ENCODE data around the gene PIK3C3.
"Not testable (repeated sequence)": the region's sequence is repeated elsewhere in the genome, so short reads cannot be mapped to it uniquely, and the experiment has no call there.

The PIK3C3 gene

DNA sequence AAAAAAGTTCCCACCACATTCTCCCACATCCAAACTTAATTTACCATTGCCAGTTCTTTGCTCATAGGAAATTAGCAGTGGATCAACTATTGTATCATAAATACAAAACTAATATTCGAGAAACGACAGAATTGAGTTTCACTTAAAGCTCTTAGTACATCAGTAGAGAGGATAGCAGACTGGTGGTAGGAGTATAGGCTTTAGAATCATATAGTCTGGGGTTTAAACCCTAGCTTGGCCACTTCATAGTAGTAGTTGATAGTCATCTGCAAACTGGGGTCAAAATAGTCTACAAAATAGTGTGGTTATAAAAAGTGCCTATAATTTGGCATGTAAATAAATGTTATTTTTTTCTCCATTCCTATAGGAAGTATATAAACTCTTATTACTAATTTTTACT lies 30.9 kb downstream of the PIK3C3 start:
- H3K27me3 ChIP-seq (ENCODE audit: control insufficient read depth in 1 of 2, insufficient read depth in 2 of 2, low read length in 2 of 2), result no peaks in the 10 kb centered on the region
- H3K9me3 ChIP-seq (ENCODE audit: control insufficient read depth in 1 of 2, low read length in 2 of 2), result no peaks in the 10 kb centered on the region
- H3K27ac ChIP-seq (ENCODE audit: low read depth, low read length), result no peak overlapping the region
- H3K4me1 ChIP-seq (ENCODE audit: control insufficient read depth in 1 of 2, insufficient read depth in 2 of 2, low read length in 2 of 2), result no peaks in the 10 kb centered on the region
- no peak overlapping the region for H3K4me3 ChIP-seq (ENCODE audit: low read depth in 1 of 2, low read length in 2 of 2)
- H3K36me3 ChIP-seq (ENCODE audit: control insufficient read depth in 1 of 2, insufficient read depth in 2 of 2, low read length in 2 of 2), result peaks cover 5 to 19% of the 10 kb centered on the region in 2 donors
- H3K9ac ChIP-seq (ENCODE audit: low read depth in 1 of 2, low read length in 2 of 2), result no peak overlapping the region

DNA sequence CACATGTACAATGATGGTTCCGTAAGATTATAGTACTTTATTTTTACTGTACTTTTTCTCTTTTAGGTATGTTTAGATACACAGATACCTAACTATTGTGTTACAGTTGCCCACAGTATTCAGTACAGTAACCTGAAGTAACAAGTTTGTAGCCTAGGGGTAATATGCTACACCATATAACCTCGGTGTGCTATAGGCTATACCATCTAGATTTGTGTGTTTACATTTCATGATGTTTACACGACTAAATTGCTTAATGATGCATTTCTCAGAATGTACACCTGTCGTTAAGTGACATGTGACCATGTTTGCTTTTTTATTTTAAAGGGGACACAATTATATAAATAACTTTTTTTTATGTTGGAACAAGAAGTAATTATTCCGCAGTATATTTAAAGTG lies 34.5 kb downstream of the PIK3C3 start:
- Histone ChIP-seq H3K27me3 (ENCODE audit: control insufficient read depth in 1 of 2, insufficient read depth in 2 of 2, low read length in 2 of 2) (no peaks in the 10 kb centered on the region), H3K36me3 (ENCODE audit: control insufficient read depth in 1 of 2, insufficient read depth in 2 of 2, low read length in 2 of 2) (peaks cover 8 to 28% of the 10 kb centered on the region in 2 donors), H3K27ac (ENCODE audit: low read depth, low read length) (no peak overlapping the region), H3K4me3 (ENCODE audit: low read depth in 1 of 2, low read length in 2 of 2) (no peak overlapping the region), H3K9ac (ENCODE audit: low read depth in 1 of 2, low read length in 2 of 2) (no peak overlapping the region), H3K9me3 (ENCODE audit: control insufficient read depth in 1 of 2, low read length in 2 of 2) (no peaks in the 10 kb centered on the region), H3K4me1 (ENCODE audit: control insufficient read depth in 1 of 2, insufficient read depth in 2 of 2, low read length in 2 of 2) (no peaks in the 10 kb centered on the region)

DNA sequence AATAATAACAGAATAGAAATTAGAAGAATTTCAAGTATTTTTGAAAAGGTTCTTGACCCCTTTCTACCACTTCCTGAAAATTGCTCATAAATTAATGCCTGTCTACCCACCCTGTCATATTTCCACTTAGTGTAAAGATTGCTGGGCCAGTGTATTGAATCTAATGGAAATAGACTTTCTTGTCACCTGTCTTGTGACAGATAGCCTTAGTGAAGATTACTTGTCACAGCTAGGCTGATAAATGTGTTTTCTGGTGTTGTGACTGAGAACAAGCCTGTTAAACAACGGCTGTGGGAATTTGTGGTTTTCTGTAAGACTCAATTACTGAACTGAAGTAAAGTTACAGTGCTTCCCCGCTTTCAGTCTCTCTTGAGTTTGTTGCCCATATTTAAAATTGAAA lies 37.0 kb downstream of the PIK3C3 start:
- no peak overlapping the region for H3K4me3 ChIP-seq (ENCODE audit: low read depth in 1 of 2, low read length in 2 of 2)
- H3K36me3 ChIP-seq (ENCODE audit: control insufficient read depth in 1 of 2, insufficient read depth in 2 of 2, low read length in 2 of 2), result peaks cover 11 to 36% of the 10 kb centered on the region in 2 donors
- H3K27ac ChIP-seq (ENCODE audit: low read depth, low read length), result no peak overlapping the region
- no peaks in the 10 kb centered on the region for H3K27me3 ChIP-seq (ENCODE audit: control insufficient read depth in 1 of 2, insufficient read depth in 2 of 2, low read length in 2 of 2)
- H3K9ac ChIP-seq (ENCODE audit: low read depth in 1 of 2, low read length in 2 of 2), result no peak overlapping the region
- H3K9me3 ChIP-seq (ENCODE audit: control insufficient read depth in 1 of 2, low read length in 2 of 2), result no peaks in the 10 kb centered on the region
- no peaks in the 10 kb centered on the region for H3K4me1 ChIP-seq (ENCODE audit: control insufficient read depth in 1 of 2, insufficient read depth in 2 of 2, low read length in 2 of 2)

DNA sequence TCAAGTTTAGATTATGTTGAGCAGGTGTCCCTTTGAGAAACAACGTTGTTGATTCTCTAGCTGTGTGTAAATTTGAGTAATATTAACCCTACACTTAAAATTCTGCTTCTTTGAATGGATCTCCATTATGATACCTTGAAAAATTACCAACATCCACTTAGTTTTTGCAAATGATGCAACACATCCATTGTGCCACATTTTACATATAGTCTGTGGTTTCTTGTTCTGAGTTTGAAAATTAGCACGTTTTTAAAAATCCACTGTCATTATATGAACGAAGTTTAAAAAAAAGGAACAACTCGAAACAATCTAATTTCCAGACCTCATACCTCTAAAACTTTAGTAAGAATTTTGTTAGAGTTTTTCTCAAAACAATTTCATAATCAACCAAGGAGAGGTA lies 37.7 kb downstream of the PIK3C3 start:
- Histone ChIP-seq H3K4me3 (ENCODE audit: low read depth in 1 of 2, low read length in 2 of 2) (no peak overlapping the region), H3K27ac (ENCODE audit: low read depth, low read length) (no peak overlapping the region), H3K9me3 (ENCODE audit: control insufficient read depth in 1 of 2, low read length in 2 of 2) (no peaks in the 10 kb centered on the region), H3K27me3 (ENCODE audit: control insufficient read depth in 1 of 2, insufficient read depth in 2 of 2, low read length in 2 of 2) (no peaks in the 10 kb centered on the region), H3K36me3 (ENCODE audit: control insufficient read depth in 1 of 2, insufficient read depth in 2 of 2, low read length in 2 of 2) (peaks cover 16 to 40% of the 10 kb centered on the region in 2 donors), H3K9ac (ENCODE audit: low read depth in 1 of 2, low read length in 2 of 2) (no peak overlapping the region), H3K4me1 (ENCODE audit: control insufficient read depth in 1 of 2, insufficient read depth in 2 of 2, low read length in 2 of 2) (no peaks in the 10 kb centered on the region)

DNA sequence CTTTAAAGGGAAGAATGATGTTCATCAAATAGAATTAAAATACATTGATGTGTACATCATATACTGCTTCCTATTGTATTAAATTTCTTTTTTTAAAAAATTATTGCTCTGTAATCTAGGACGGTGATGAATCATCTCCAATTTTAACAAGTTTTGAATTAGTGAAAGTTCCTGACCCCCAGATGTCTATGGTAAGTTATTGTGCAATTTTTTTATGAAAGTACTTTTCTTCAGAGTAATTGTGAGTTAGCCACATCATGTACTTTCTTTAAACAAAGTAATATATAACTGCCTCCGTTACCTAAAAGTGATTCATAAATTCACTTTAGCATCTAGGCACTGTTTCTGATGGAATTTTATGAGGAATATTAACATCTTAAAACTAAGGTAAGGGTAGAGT lies 38.1 kb downstream of the PIK3C3 start:
- Histone ChIP-seq H3K27ac (ENCODE audit: low read depth, low read length) (no peak overlapping the region), H3K4me1 (ENCODE audit: control insufficient read depth in 1 of 2, insufficient read depth in 2 of 2, low read length in 2 of 2) (no peaks in the 10 kb centered on the region), H3K9ac (ENCODE audit: low read depth in 1 of 2, low read length in 2 of 2) (no peak overlapping the region), H3K36me3 (ENCODE audit: control insufficient read depth in 1 of 2, insufficient read depth in 2 of 2, low read length in 2 of 2) (peaks cover 16 to 45% of the 10 kb centered on the region in 2 donors), H3K4me3 (ENCODE audit: low read depth in 1 of 2, low read length in 2 of 2) (no peak overlapping the region), H3K27me3 (ENCODE audit: control insufficient read depth in 1 of 2, insufficient read depth in 2 of 2, low read length in 2 of 2) (no peaks in the 10 kb centered on the region), H3K9me3 (ENCODE audit: control insufficient read depth in 1 of 2, low read length in 2 of 2) (no peaks in the 10 kb centered on the region)

DNA sequence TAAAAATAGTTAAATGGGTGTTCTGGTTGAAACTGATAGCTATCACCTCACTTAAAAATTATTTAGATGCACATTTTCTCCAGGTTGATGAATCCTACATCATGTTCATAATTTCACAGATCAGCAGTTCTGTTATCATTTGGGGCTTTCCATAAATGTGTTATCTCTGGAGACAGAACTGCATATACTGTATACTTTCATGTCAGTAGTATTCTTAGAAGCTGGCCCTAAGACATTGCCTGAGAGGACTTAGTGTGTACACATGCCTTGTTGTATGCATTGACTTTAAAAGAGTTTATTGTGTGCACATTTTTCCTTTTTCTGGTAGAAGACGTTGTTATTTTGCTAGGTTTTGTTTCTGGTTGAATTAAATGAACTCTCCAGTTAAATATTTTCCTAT lies 41.0 kb downstream of the PIK3C3 start:
- no peak overlapping the region for H3K4me3 ChIP-seq (ENCODE audit: low read depth in 1 of 2, low read length in 2 of 2)
- no peak overlapping the region for H3K27ac ChIP-seq (ENCODE audit: low read depth, low read length)
- H3K27me3 ChIP-seq (ENCODE audit: control insufficient read depth in 1 of 2, insufficient read depth in 2 of 2, low read length in 2 of 2), result no peaks in the 10 kb centered on the region
- peaks cover 24 to 49% of the 10 kb centered on the region in 2 donors for H3K36me3 ChIP-seq (ENCODE audit: control insufficient read depth in 1 of 2, insufficient read depth in 2 of 2, low read length in 2 of 2)
- no peaks in the 10 kb centered on the region for H3K4me1 ChIP-seq (ENCODE audit: control insufficient read depth in 1 of 2, insufficient read depth in 2 of 2, low read length in 2 of 2)
- H3K9me3 ChIP-seq (ENCODE audit: control insufficient read depth in 1 of 2, low read length in 2 of 2), result no peaks in the 10 kb centered on the region
- no peak overlapping the region for H3K9ac ChIP-seq (ENCODE audit: low read depth in 1 of 2, low read length in 2 of 2)

DNA sequence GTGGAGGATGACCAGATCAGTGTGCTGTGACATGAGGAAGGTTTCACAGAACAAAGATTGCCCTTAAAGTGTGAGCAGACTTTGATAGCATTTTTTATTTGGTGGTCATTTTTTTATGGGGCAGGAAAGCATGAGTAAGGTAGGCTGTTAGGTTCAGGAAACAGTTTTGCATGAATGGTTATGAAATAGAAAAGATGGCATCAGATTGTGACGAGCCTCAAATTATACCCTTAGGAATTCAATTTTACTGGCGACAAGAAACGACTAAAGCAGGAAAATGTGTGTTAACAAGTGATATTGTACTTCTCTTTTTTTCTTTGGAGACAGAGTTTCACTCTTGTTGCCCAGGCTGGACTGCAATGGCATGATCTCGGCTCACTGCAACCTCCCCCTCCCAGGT lies 44.7 kb downstream of the PIK3C3 start:
- peaks cover 34 to 54% of the 10 kb centered on the region in 2 donors for H3K36me3 ChIP-seq (ENCODE audit: control insufficient read depth in 1 of 2, insufficient read depth in 2 of 2, low read length in 2 of 2)
- no peaks in the 10 kb centered on the region for H3K27me3 ChIP-seq (ENCODE audit: control insufficient read depth in 1 of 2, insufficient read depth in 2 of 2, low read length in 2 of 2)
- no peak overlapping the region for H3K9ac ChIP-seq (ENCODE audit: low read depth in 1 of 2, low read length in 2 of 2)
- no peaks in the 10 kb centered on the region for H3K4me1 ChIP-seq (ENCODE audit: control insufficient read depth in 1 of 2, insufficient read depth in 2 of 2, low read length in 2 of 2)
- no peak overlapping the region for H3K27ac ChIP-seq (ENCODE audit: low read depth, low read length)
- no peaks in the 10 kb centered on the region for H3K9me3 ChIP-seq (ENCODE audit: control insufficient read depth in 1 of 2, low read length in 2 of 2)
- no peak overlapping the region for H3K4me3 ChIP-seq (ENCODE audit: low read depth in 1 of 2, low read length in 2 of 2)

DNA sequence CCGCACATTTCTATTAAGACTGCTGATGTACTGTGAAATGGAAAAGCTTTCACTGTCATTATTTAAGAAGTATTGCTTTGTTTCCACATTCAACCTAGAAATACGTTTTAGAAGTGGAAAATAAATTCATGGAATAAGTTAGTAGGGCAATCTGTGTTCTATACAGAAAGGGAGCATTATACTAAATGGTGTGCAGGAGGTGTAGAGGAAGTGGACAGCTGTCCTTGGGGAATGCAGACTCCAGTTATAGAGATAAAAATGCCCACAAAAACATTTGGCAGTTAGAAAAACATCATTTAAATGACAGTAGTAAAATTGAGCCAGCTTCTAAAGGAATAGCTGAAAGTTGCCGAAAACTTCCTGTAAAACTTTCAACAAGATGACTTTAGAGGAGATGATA lies 46.8 kb downstream of the PIK3C3 start:
- Histone ChIP-seq H3K27ac (ENCODE audit: low read depth, low read length) (no peak overlapping the region), H3K27me3 (ENCODE audit: control insufficient read depth in 1 of 2, insufficient read depth in 2 of 2, low read length in 2 of 2) (no peaks in the 10 kb centered on the region), H3K9ac (ENCODE audit: low read depth in 1 of 2, low read length in 2 of 2) (no peak overlapping the region), H3K4me1 (ENCODE audit: control insufficient read depth in 1 of 2, insufficient read depth in 2 of 2, low read length in 2 of 2) (no peaks in the 10 kb centered on the region), H3K36me3 (ENCODE audit: control insufficient read depth in 1 of 2, insufficient read depth in 2 of 2, low read length in 2 of 2) (peaks cover 36 to 53% of the 10 kb centered on the region in 2 donors), H3K4me3 (ENCODE audit: low read depth in 1 of 2, low read length in 2 of 2) (no peak overlapping the region), H3K9me3 (ENCODE audit: control insufficient read depth in 1 of 2, low read length in 2 of 2) (no peaks in the 10 kb centered on the region)

DNA sequence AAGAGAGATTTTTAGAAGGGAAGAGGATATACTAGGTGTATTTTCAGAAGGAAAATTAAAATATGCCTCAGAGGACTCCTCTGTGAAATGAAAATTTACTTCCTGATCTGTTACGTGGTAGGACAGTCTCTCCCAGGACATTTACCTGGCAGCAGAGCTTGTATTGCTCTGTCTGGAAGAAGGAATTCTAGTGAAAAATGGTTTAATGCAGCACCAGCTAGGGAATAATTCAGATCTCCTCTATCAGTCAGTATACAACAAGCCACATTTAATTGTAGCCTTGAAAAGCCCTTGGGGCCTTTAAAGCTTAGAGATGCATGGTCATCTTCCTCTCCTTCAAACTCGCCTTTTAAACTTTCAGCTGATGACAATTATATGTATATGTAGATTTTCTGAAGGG lies 49.6 kb downstream of the PIK3C3 start:
- Histone ChIP-seq H3K27me3 (ENCODE audit: control insufficient read depth in 1 of 2, insufficient read depth in 2 of 2, low read length in 2 of 2) (no peaks in the 10 kb centered on the region), H3K9ac (ENCODE audit: low read depth in 1 of 2, low read length in 2 of 2) (no peak overlapping the region), H3K36me3 (ENCODE audit: control insufficient read depth in 1 of 2, insufficient read depth in 2 of 2, low read length in 2 of 2) (peaks cover 24 to 36% of the 10 kb centered on the region in 2 donors), H3K9me3 (ENCODE audit: control insufficient read depth in 1 of 2, low read length in 2 of 2) (no peaks in the 10 kb centered on the region), H3K27ac (ENCODE audit: low read depth, low read length) (no peak overlapping the region), H3K4me3 (ENCODE audit: low read depth in 1 of 2, low read length in 2 of 2) (no peak overlapping the region), H3K4me1 (ENCODE audit: control insufficient read depth in 1 of 2, insufficient read depth in 2 of 2, low read length in 2 of 2) (no peaks in the 10 kb centered on the region)

DNA sequence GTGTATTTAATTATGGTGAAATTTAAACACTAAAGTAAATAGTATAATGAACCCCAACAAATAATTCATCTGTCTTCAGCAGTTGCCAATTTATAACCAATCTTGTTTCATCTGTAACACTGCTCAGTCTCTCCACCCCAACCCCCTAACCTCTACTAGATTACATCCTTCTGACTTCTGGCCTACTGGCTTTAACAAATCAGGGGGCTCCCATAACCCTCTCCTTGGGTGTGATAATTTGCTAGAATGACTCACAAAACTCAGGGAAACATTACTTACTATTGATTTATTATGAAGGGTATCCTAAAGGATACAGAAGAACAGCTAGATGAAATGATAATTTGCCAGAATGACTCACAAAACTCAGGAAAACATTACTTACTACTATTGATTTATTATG lies 50.7 kb downstream of the PIK3C3 start:
- Histone ChIP-seq H3K9me3 (ENCODE audit: control insufficient read depth in 1 of 2, low read length in 2 of 2) (no peaks in the 10 kb centered on the region), H3K9ac (ENCODE audit: low read depth in 1 of 2, low read length in 2 of 2) (no peak overlapping the region), H3K4me1 (ENCODE audit: control insufficient read depth in 1 of 2, insufficient read depth in 2 of 2, low read length in 2 of 2) (no peaks in the 10 kb centered on the region), H3K27ac (ENCODE audit: low read depth, low read length) (no peak overlapping the region), H3K4me3 (ENCODE audit: low read depth in 1 of 2, low read length in 2 of 2) (no peak overlapping the region), H3K27me3 (ENCODE audit: control insufficient read depth in 1 of 2, insufficient read depth in 2 of 2, low read length in 2 of 2) (no peaks in the 10 kb centered on the region), H3K36me3 (ENCODE audit: control insufficient read depth in 1 of 2, insufficient read depth in 2 of 2, low read length in 2 of 2) (peaks cover 21 to 30% of the 10 kb centered on the region in 2 donors)

DNA sequence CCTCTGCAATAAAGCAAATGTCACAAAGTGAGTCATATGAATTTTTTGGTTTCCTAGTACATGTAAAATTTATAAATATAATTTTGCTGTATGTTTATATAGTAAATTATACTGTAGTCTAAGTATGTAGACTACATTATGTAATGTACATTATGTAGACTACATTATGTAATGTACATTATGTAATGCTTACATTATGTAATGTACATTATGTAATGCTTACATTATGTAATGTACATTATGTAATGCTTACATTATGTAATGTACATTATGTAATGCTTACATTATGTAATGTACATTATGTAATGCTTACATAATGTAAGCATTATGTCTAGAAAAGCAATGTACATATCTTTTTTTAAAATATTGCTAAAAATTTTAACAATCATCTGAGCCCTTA lies 54.4 kb downstream of the PIK3C3 start:
- not testable (repeated sequence) for H3K4me1 ChIP-seq (ENCODE audit: control insufficient read depth in 1 of 2, insufficient read depth in 2 of 2, low read length in 2 of 2); H3K4me3 ChIP-seq (ENCODE audit: low read depth in 1 of 2, low read length in 2 of 2); H3K9me3 ChIP-seq (ENCODE audit: control insufficient read depth in 1 of 2, low read length in 2 of 2); H3K9ac ChIP-seq (ENCODE audit: low read depth in 1 of 2, low read length in 2 of 2); H3K27me3 ChIP-seq (ENCODE audit: control insufficient read depth in 1 of 2, insufficient read depth in 2 of 2, low read length in 2 of 2); H3K27ac ChIP-seq (ENCODE audit: low read depth, low read length)
- peaks cover 12 to 35% of the 10 kb centered on the region in 2 donors for H3K36me3 ChIP-seq (ENCODE audit: control insufficient read depth in 1 of 2, insufficient read depth in 2 of 2, low read length in 2 of 2)
